Measurements from ENCODE around the gene QRSL1.
"Not testable (repeated sequence)": the region's sequence is repeated elsewhere in the genome, so short reads cannot be mapped to it uniquely, and the experiment has no call there.

Gene QRSL1

DNA sequence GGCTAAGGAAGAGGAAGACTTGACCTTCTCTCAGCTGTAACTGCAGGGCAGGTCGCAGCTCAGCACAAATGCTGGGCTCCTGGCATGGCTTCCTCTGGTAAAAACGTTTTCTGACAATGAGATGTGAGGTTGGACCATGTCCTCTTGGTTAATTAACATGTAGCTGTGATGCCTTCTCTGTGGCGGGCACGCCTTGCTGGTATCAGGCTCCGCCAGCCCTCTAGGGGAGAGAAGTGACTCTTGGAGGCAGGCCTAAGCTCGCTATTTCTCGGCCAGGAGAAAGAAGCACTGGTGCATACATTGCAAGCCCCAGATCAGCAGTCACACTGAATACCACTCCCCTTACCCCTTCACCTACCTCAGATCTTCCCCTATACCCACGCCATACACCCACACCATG is 65.0 kb downstream of the QRSL1 start:
- in situ Hi-C loops (cut with HindIII; ENCODE audit: low sequenced_read_pairs) = no loop called here
- H3K4me3 ChIP-seq (ENCODE audit: low read depth, low read length) = no peak overlapping the region
- TF ChIP-seq, protein P1, sequence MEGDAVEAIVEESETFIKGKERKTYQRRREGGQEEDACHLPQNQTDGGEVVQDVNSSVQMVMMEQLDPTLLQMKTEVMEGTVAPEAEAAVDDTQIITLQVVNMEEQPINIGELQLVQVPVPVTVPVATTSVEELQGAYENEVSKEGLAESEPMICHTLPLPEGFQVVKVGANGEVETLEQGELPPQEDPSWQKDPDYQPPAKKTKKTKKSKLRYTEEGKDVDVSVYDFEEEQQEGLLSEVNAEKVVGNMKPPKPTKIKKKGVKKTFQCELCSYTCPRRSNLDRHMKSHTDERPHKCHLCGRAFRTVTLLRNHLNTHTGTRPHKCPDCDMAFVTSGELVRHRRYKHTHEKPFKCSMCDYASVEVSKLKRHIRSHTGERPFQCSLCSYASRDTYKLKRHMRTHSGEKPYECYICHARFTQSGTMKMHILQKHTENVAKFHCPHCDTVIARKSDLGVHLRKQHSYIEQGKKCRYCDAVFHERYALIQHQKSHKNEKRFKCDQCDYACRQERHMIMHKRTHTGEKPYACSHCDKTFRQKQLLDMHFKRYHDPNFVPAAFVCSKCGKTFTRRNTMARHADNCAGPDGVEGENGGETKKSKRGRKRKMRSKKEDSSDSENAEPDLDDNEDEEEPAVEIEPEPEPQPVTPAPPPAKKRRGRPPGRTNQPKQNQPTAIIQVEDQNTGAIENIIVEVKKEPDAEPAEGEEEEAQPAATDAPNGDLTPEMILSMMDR (IDR thresholded peaks at IDR 0.05; ENCODE audit: low read depth, low read length) = no peak
- DNase-seq (ENCODE audit: low read depth, low spot score) = no peak

DNA sequence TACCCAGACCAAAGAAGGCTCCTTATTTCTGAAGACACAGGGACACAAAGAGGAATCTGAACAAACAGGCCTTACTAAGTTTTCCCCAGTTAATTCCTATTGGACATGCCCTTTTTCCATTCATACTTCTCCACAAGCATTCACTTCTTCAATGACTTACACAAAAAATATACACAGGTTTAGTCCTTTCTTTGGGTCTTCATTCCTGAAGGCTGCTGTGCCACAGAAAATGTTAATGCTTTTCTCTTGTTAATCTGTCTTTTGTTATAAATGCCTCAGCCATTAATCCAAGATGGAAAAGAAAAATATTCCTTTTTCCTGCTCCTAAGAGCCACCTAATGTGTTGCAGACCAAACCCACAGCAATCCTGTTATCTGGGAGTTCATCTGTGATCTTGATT is 71.2 kb downstream of the QRSL1 start:
- DNase-seq (ENCODE audit: low read depth, low spot score) = no peak
- TF ChIP-seq, protein P1 (IDR thresholded peaks at IDR 0.05; ENCODE audit: low read depth, low read length) = no peak
- in situ Hi-C loops (cut with HindIII; ENCODE audit: low sequenced_read_pairs) = no loop called here
- no peak overlapping the region for H3K4me3 ChIP-seq (ENCODE audit: low read depth, low read length)

DNA sequence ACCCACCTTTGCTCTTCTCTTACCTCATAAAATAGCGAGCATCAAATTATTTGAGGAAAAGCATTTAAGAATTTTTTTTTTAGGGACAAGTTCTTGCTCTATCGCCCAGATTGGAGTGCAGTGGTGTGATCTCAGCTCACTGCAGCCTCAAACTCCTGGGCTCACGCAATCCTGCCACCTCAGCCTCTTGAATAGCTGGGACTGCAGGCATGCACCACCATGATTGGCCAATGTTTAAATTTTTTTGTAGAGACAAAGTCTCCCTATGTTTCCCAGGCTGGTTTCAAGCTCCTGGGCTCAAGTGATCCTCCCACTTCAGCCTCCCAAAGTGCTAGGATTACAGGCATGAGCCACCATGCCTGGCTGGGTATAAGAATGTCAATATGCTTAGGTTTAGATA is 71.8 kb downstream of the QRSL1 start:
- DNase-seq (ENCODE audit: low read depth, low spot score); H3K4me3 ChIP-seq (ENCODE audit: low read depth, low read length); in situ Hi-C loops (cut with HindIII; ENCODE audit: low sequenced_read_pairs): not testable (repeated sequence)

DNA sequence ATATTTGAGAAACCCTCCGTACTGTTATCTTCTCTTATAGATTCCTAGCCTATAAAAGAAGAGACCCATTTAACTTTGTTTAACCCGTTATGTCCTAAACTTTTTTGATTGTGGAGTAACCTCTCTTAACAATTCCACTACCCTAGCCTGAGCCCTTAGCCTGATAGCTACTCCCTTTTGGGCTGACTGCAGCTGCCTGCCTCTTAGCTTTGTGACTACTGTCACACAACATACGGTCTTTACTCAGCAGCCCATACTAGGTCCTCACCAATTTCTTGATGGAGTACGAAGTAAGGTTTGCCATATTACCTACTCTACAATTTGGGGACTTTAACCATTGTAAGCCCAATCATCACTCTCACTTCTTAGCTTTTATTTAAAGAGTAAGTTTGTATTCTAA is 72.7 kb downstream of the QRSL1 start:
- no peak for DNase-seq (ENCODE audit: low read depth, low spot score)
- H3K4me3 ChIP-seq (ENCODE audit: low read depth, low read length) = no peak overlapping the region
- in situ Hi-C loops (cut with HindIII; ENCODE audit: low sequenced_read_pairs) = no loop called here
- TF ChIP-seq, protein P1 (IDR thresholded peaks at IDR 0.05; ENCODE audit: low read depth, low read length) = no peak

DNA sequence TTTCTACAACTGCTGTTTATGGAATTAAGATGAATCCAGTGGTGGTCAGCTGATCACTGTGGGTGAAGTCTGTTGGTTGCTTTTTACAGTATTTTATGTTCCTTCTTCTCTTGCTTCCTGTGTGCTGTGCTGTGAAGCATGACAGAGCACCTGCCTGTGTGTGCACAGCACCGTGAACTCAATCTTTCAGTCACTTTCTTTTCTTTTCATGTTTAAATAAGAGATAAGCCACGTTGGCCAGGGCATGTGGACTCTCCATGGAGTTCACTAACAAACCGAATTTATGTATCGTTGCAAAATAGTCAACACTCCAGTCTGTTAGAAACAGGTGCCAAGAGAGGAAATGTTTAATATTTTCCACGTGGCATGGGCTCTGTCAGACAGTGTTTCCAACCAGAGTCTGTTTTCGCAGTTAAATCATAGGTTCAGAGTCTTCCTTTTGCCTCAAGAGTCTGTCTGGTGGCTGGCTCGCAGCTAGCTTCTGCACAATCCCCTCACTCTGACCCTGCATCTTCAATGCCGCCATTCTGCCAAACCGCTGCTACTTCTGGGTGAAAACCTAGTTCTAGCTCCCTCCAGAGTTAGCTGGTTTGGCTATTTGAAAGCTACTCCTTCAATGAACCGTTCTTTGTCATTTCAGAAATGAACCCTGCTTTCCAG is 73.2 kb downstream of the QRSL1 start:
- H3K4me3 ChIP-seq (ENCODE audit: low read depth, low read length) = no peak overlapping the region
- TF ChIP-seq, protein P1 (IDR thresholded peaks at IDR 0.05; ENCODE audit: low read depth, low read length) = no peak
- in situ Hi-C loops (cut with HindIII; ENCODE audit: low sequenced_read_pairs) = no loop called here
- no peak for DNase-seq (ENCODE audit: low read depth, low spot score)

DNA sequence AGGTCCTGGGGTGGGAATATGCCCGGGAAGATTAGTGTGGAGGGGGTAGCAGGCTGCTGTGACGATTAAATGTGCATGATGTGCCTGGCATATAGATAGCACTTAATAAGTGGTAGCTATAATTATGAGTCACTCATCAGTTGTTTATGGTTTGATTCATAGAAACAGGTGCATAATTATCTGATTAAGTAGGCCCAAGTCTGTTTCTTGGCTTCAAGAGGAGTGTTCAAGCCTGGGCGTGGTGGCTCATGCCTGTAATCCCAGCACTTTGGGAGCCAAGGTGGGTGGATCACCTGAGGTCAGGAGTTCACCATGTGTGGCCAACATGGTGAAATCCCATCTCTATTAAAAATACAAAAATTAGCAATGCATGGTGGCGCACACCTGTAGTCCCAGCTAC is 74.9 kb downstream of the QRSL1 start:
- TF ChIP-seq, protein P1 (IDR thresholded peaks at IDR 0.05; ENCODE audit: low read depth, low read length) = no peak
- H3K4me3 ChIP-seq (ENCODE audit: low read depth, low read length) = no peak overlapping the region
- in situ Hi-C loops (cut with HindIII; ENCODE audit: low sequenced_read_pairs) = no loop called here
- no peak for DNase-seq (ENCODE audit: low read depth, low spot score)

DNA sequence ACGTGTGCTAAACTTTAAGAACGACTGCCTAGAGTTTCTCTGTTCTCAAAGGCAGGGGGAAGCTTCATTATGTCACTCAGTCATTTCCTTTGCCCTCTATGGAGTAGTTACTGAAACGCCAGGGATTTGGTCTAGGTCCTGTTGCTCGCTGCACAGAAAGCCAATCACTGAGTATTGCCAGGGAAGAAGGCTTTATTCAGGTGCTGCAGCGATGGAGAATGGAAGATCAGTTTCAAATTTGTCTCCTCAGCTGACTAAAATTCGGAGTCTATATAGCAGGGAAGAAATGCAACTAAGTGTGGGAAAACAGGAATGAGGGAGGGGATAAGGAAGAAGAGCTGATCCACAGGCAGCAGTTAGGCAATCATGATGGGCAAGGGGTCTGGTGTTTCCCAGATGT is 75.8 kb downstream of the QRSL1 start:
- H3K4me3 ChIP-seq (ENCODE audit: low read depth, low read length) = no peak overlapping the region
- TF ChIP-seq, protein P1 (IDR thresholded peaks at IDR 0.05; ENCODE audit: low read depth, low read length) = no peak
- no peak for DNase-seq (ENCODE audit: low read depth, low spot score)
- in situ Hi-C loops (cut with HindIII; ENCODE audit: low sequenced_read_pairs) = no loop called here

All from astrocyte of the spinal cord (primary cell).